WERI-Rb-1 (cell line): ENCODE results near the gene MIOS.
A peak's percentile ranks its signal among the peaks of the same experiment; 100 is the strongest.
"Not testable (repeated sequence)": the region's sequence is repeated elsewhere in the genome, so short reads cannot be mapped to it uniquely, and the experiment has no call there.

ENCODE experiments used
- DNase-seq: peaks from one replicate; pipeline ENCODE4 v3.0.0-alpha.2; 2020
- H3K27ac ChIP-seq: fragments of 250-450 bp; sonication (Bioruptor Pico); 2 replicates; pipeline ENCODE4 v1.5.1; 2020; ENCODE audit warnings: mild to moderate bottlenecking, moderate library complexity
- H3K27me3 ChIP-seq: fragments of 250-450 bp; sonication (Bioruptor Pico); 2 replicates; pipeline ENCODE4 v1.5.1; 2021; ENCODE audit warnings: mild to moderate bottlenecking, low read depth, moderate library complexity; ENCODE audit not compliant: insufficient read depth, severe bottlenecking
- H3K36me3 ChIP-seq: fragments of 250-450 bp; sonication (Bioruptor Pico); 2 replicates; pipeline ENCODE4 v1.5.1; 2020; ENCODE audit warnings: mild to moderate bottlenecking, moderate library complexity
- H3K4me3 ChIP-seq: 2 replicates; pipeline ENCODE4 v1.5.1; 2011; ENCODE audit warnings: low read depth, mild to moderate bottlenecking, control low read depth, low read length
- H3K9me3 ChIP-seq: fragments of 250-450 bp; sonication (Bioruptor Pico); 2 replicates; pipeline ENCODE4 v1.5.1; 2021; ENCODE audit warnings: mild to moderate bottlenecking, moderate library complexity; ENCODE audit not compliant: severe bottlenecking
- TF ChIP-seq, protein P1 (sequence below): IDR thresholded peaks from 2 replicates; pipeline ENCODE4 v1.5.1; 2011; ENCODE audit warnings: low read depth, mild to moderate bottlenecking, control low read depth, inconsistent platforms, low read length

The MIOS gene

DNA sequence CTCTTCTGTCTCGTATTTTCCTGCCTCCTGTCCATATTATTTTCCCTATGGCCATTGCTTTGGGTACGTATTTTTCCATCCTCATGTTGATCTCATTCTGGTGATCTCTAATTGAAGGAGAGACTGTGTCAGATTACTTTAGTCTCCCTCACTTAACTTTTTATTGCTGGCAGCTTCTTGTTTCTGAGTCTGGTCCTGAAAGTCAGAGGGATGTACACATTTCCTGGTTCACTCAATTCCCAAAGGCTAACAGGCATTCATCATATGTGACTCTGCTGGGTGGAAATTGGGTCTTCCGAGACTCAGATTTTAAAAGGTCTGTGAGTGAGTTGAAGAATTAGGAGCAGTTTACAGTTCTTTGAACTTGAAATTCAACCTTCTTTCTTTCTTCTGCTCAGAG lies 84.8 kb downstream of the MIOS start:
- no peak overlapping the region for H3K27ac ChIP-seq
- H3K27me3 ChIP-seq = no peaks in the 10 kb centered on the region
- DNase-seq = no peak
- H3K9me3 ChIP-seq = peaks cover under 1% of the 10 kb centered on the region
- no peaks in the 10 kb centered on the region for H3K36me3 ChIP-seq
- TF ChIP-seq, protein P1, sequence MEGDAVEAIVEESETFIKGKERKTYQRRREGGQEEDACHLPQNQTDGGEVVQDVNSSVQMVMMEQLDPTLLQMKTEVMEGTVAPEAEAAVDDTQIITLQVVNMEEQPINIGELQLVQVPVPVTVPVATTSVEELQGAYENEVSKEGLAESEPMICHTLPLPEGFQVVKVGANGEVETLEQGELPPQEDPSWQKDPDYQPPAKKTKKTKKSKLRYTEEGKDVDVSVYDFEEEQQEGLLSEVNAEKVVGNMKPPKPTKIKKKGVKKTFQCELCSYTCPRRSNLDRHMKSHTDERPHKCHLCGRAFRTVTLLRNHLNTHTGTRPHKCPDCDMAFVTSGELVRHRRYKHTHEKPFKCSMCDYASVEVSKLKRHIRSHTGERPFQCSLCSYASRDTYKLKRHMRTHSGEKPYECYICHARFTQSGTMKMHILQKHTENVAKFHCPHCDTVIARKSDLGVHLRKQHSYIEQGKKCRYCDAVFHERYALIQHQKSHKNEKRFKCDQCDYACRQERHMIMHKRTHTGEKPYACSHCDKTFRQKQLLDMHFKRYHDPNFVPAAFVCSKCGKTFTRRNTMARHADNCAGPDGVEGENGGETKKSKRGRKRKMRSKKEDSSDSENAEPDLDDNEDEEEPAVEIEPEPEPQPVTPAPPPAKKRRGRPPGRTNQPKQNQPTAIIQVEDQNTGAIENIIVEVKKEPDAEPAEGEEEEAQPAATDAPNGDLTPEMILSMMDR = no peak
- no peak overlapping the region for H3K4me3 ChIP-seq

DNA sequence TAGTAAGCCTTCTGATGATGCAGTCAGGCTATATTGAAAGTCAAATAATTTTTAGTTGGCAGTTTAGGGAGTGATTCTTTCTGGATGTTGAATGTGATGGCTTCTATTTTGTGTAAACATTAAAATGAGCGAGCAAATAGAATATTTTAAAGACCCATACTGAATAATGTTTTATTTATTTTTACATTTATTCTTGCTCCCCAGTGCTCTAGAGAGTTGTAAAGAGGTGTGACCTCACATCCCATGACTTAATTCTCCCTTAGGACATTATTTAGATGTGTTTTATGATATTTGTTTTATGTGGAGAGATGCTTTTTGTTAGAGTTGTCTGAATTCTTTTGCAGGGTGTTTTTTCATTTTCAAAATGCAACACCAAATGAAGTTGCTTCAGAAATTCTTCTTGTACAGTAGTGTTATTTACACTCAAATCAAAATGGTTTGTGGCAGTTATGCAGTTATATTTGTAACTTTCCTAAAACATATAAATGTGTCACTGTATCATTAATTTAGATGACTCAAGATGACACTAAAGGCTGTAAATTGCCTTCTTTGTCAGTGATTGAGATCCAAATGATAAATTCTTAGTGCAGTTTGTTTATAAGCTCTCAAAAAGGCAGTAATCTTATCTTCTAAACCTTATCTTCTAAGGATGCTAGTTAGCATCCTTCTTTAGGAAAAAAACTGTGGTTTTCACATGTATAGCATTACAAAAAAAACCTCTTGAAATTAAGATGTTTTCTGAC lies 86.3 kb downstream of the MIOS start:
- DNase-seq = no peak
- H3K36me3 ChIP-seq = no peaks in the 10 kb centered on the region

DNA sequence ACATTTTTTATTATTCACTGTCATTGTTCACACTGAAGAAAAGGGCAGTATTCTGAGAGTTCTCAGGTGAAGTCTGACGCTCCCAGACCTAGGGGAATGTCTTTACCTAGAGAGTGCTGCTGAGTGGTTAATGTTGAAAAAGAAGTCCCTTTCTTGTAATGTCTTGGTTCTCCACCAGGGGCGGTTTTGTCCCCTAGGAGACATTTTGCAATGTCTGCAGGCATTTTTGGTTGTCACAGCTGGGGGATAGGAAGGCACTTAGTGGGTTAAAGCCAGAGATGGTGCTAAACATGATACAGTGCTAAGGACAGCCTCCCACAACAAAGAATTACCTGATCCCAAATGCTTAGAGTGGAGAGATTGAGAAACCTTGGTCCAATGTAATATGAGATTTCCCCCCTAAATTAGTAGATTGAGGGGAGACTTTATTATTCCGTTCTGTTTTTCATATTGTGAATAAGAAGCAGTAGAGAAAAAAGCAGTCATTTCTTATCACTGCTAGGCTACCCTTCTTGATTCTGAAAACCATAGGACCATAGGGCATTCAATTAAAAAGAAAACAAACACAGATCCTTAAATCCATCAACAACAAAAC lies 87.0 kb downstream of the MIOS start:
- DNase-seq = peak; percentile 29
- TF ChIP-seq, protein P1 = peak; percentile 52

More for the DNA sequence above, 86.3 kb downstream of the MIOS start:
- Histone ChIP-seq H3K27me3 (no peaks in the 10 kb centered on the region), H3K4me3 (no peak overlapping the region), H3K27ac (no peak overlapping the region), H3K9me3 (peaks cover 7% of the 10 kb centered on the region)
- TF ChIP-seq, protein P1 = no peak

DNA sequence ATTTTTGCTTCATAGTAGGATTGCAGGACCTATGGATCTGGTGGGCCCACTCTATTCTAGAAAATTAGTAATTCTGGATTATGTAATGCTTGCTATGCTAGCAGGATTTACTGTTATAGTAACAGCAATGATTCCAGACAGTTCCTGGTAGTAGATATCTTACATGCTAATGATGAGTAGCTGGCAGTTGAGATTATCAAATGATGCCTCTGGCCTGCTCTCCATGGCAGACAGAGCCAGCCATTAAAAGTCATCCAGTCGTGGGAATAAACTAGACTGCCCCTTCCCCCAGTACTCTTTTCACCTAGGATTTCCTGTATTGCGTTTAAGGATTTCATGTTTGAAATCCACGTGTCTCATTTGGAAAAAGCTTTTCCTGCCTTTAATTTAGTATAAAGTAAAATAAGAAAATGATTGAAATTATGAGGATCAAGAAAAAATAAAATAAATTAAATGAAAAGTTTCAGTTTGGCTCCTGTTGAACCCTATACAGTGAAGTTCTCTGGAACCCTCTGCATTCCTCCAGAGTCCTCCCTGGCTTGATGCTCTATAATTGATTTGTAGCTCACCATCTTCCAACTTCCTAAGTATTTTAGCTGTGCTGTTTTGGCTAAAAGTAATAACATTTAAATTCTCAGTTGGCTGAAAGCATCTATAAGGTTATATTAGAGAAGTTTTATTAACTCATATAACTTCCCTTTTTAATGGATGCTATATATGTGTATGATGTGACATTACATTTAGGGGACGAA lies 88.5 kb downstream of the MIOS start:
- TF ChIP-seq, protein P1 = no peak
- H3K36me3 ChIP-seq = no peaks in the 10 kb centered on the region
- H3K4me3 ChIP-seq = no peak overlapping the region
- DNase-seq = no peak
- peaks cover 7% of the 10 kb centered on the region for H3K9me3 ChIP-seq
- no peak overlapping the region for H3K27ac ChIP-seq
- no peaks in the 10 kb centered on the region for H3K27me3 ChIP-seq

More for the DNA sequence above, 87.0 kb downstream of the MIOS start:
- Histone ChIP-seq H3K27me3 (no peaks in the 10 kb centered on the region), H3K4me3 (no peak overlapping the region), H3K36me3 (no peaks in the 10 kb centered on the region), H3K9me3 (peaks cover 7% of the 10 kb centered on the region), H3K27ac (no peak overlapping the region)

DNA sequence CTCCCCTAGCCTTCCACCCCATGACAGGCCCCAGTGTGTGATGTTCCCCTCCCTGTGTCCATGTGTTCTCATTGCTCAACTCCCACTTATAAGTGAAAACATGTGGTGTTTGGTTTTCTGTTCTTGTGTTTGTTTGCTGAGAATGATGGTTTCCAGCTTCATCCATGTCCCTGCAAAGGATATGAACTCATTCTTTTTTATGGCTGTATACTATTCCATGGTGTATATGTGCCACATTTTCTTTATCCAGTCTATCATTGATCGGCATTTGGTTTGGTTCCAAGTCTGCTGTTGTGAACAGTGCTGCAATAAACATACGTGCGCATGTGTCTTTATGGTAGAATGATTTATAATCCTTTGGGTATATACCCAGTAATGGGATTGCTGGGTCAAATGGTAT lies 89.8 kb downstream of the MIOS start:
- H3K27me3 ChIP-seq, H3K27ac ChIP-seq, DNase-seq, H3K36me3 ChIP-seq, H3K9me3 ChIP-seq, H3K4me3 ChIP-seq: not testable (repeated sequence)
